B cell (primary cell): ENCODE data around the gene FERMT3.

Experiments used
- EZH2 ChIP-seq: IDR thresholded peaks from 2 replicates; pipeline ENCODE4 v1.6.1; 2012; ENCODE audit warnings: borderline replicate concordance, low read depth, mild to moderate bottlenecking, moderate library complexity, low read length; ENCODE audit not compliant: insufficient read depth, poor library complexity, severe bottlenecking
- TF ChIP-seq, protein P1 (sequence below): fragments of 200-600 bp; IDR thresholded peaks from one replicate; pipeline ENCODE4 v1.8.0; 2022; ENCODE audit warnings: antibody characterized with exemption, mild to moderate bottlenecking

DNA sequence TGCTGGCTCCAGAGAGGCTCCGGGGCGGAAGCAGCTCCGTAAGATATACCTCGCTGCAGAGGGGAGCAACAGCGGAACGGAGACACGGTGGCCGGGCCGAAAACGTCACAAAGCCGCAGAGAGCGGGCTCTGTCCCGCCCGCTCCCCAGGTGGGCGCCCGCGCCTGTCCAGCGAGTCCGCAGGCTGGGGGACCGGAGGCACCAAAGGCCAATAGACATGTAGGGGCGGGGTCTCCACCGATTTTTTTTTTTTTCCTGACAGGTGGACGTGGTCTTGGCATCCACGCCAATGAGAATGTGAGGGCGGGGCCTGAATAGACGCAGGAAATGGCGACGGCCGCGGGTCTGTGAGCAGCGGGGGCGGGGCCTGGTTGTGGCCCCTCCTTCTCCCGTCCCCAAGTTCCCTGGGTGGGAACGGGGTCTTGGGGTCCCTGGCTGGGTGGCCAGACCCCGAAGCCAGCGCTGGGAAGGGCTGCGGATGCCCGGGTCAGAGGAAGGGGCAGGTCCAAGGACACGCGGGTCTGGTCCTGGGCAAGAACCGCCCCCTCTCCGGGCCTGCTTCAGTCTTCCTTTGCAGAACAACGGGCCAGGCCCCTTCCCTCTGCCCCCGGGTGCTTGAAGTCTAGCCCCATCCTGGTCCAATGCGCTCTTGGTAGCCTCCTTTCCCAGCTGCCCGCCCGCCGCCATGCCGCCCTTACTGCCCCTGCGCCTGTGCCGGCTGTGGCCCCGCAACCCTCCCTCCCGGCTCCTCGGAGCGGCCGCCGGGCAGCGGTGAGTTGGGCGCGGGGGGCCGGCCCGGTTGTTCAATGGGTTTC lies 23.9 kb downstream of the FERMT3 start, which contains the start of gene DNAJC4:
- TF ChIP-seq EZH2: no peak
- TF ChIP-seq, protein P1, sequence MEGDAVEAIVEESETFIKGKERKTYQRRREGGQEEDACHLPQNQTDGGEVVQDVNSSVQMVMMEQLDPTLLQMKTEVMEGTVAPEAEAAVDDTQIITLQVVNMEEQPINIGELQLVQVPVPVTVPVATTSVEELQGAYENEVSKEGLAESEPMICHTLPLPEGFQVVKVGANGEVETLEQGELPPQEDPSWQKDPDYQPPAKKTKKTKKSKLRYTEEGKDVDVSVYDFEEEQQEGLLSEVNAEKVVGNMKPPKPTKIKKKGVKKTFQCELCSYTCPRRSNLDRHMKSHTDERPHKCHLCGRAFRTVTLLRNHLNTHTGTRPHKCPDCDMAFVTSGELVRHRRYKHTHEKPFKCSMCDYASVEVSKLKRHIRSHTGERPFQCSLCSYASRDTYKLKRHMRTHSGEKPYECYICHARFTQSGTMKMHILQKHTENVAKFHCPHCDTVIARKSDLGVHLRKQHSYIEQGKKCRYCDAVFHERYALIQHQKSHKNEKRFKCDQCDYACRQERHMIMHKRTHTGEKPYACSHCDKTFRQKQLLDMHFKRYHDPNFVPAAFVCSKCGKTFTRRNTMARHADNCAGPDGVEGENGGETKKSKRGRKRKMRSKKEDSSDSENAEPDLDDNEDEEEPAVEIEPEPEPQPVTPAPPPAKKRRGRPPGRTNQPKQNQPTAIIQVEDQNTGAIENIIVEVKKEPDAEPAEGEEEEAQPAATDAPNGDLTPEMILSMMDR: no peak
